ENCODE results near the gene AP1M2.

Gene AP1M2

DNA sequence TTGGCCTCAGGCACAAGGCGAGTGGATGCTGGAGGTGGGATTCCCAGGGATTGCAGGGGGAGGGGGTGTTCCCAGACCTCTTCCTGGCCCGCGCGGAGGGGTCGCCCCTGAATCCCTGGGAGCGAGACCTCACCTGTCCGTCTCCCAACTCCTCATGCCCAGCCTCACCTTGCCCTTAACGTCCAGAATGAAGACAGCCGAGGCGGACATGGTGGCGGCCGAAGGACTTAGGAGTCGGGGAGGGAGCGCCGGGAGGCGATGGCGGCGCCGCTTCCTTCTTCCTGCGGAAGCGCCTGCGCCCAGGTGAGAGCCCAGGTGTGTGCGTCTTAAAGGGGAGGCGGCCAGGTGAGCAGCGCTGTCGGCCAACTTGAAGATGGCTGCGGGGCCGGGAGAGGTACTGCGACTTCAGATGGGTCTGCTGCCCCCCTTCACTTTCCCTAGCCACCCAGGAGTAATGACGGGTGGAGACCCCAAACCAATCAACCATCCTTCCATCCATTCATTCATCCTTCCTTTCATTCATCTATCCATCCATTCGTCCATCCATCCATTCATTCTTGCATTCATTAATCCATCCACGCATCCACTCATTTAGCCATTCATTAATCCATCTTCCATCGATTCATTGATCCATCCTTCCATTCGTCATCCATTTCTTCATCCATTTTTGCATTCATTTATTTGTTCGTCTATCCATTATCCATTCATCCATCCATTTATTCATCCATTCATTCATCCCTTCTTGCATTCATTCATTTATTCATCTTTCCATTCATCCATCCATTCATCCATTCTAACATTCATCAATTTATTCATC, at the start of gene AP1M2:
TSS of gene AP1M2 (minus strand) at position 291 of the 817 bp plus-strand sequence. CDS start at position 210, 81 bp downstream.
- peak; percentile 55 for DNase-seq

DNA sequence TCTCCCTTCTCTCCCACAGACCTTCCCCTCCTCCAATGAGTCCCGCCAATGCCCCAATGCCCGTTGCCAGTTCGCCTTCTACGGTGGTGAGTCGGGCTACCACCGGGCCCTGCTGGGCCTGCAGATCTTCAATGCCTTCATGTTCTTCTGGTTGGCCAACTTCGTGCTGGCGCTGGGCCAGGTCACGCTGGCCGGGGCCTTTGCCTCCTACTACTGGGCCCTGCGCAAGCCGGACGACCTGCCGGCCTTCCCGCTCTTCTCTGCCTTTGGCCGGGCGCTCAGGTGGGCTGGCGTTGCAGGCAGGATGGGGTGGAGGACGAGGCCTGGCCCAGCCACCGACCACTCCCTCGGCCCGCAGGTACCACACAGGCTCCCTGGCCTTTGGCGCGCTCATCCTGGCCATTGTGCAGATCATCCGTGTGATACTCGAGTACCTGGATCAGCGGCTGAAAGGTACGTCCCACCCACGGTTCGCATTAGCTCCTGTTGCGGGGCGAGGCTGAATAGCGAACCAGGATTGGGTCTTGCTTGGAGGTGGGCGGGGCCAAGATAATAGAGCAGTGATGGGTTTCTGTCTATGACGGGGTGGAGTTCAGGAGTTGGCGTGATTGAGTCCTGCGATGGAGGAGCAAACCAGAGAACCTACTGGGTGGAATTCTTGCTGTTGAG, 49.3 kb upstream of the AP1M2 start:
- no peak for DNase-seq

DNA sequence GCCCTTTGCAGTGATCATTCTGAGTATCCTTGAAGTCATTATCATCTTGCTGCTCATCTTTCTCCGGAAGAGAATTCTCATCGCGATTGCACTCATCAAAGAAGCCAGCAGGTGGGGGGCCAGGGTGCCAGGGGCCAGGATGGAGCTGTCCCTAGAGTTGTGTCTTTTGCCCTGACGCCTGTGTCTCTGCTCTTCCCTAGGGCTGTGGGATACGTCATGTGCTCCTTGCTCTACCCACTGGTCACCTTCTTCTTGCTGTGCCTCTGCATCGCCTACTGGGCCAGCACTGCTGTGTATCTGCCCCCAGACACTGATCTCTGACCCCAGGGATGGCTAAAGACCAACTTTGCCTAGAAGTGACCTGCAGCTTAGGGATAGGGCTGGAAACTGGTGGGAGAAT, 47.9 kb upstream of the AP1M2 start:
- no peak for DNase-seq

DNA sequence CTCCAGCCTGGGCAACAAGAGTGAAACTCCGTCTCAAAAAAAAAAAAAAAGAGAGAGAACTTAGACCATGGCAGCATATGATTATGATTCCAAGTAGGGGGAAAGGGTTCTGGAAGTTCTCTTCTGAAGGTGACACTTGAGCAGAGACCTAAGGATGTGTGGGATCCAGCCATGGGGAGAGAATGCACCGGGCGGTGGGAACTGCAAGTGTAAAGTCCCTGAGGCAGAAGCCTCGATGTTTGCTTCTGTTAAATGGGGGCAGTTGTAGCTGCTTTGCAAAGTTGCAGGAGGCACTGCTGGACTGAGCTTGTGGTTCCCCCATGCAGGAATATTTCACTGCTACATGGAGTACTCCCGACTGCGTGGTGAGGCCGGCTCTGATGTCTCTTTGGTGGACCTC, 47.3 kb upstream of the AP1M2 start:
- DNase-seq: no peak

DNA sequence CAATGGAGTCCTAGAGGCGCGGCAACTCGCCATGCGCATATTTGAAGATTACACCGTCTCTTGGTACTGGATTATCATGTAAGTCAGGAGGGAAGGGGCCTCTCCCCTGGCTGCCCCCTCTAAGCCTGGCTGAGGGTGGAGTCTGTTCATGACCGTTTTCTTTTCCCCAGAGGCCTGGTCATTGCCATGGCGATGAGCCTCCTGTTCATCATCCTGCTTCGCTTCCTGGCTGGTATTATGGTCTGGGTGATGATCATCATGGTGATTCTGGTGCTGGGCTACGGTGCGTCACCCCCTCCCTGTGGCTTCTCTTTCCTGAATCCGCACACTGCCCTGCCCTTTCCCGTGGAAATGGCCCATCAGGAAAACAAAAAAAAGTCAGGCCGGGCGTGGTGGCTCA, 44.8 kb upstream of the AP1M2 start:
- DNase-seq: no peak

DNA sequence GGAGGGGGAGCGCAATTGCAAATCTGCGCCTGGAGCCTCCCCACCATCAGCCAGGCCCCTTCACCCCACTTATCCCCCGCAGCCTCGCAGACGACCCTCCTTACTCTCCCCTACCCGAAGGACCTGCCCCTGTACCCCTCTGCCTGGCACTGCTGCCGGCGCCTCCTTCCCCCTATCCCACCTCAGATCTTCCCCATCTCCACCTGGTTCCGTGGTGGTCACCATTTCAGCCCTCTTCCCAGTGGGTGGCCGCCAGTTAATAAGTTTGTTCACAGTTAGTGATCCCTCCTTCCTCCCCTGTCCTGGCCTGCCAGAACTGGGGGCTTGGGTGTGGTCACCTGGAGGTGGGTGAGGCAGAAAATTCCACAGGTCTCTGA, 38.6 kb upstream of the AP1M2 start:
- DNase-seq: no peak

DNA sequence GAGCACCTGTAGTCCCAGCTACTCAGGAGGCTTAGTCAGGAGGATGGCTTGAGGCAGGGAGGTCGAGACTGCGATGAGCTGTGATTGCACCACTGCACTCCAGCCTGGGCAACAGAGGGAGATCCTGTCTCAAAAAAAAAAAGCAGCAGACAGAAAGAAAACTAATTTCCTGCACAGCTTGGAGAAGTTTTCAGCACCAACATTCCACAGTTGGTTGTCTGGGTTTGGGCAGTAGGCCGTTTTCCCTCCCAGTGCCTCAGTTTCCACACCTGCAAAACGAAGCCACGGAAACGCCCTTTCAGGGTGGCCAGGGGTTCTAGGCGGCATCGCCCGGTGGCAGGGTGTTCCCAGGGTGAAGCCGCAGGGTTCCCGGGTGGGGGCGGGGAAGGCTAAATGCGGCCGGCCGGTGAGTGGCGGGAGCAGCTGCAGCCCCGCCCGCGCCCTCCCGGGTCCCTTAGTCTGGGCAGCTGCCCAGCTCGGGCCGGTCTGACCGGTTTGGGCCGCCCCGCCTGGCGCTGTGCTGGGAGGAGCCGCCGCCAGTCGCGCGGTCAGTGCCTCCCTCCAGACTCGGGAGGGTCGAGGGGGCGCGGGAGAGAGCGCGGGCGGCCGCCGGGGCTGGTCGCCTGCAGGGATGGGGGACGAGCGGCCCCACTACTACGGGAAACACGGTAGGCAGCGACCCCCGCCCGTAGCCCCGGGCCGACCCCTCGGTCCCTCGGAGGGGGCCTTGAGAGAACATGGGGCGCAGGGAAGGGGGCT, 38.1 kb upstream of the AP1M2 start, which contains the start of gene SLC44A2:
TSS of gene SLC44A2 (plus strand) at position 551 of the 759 bp plus-strand sequence. CDS start at position 632, 81 bp downstream.
- peak; percentile 83 for DNase-seq

DNA sequence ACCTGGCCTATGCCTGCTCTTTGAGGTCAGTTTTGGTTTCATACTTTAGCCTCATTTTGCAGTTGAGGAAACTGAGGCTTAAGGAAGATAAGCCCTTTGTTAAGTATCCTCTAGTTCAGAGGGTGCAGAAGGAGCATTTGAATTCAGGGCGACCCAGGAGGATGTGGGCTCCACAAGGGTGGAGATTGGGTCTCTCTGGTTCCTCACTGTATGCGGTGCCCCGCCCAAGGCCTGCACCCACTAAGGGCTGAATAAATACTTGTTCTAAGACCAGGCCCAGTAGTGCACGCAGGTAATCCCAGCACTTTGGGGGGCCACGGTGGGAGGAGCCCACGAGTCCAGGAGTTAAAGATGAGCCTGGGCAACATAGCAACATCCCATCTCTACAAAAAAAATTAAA, 37.5 kb upstream of the AP1M2 start:
- no peak for DNase-seq

DNA sequence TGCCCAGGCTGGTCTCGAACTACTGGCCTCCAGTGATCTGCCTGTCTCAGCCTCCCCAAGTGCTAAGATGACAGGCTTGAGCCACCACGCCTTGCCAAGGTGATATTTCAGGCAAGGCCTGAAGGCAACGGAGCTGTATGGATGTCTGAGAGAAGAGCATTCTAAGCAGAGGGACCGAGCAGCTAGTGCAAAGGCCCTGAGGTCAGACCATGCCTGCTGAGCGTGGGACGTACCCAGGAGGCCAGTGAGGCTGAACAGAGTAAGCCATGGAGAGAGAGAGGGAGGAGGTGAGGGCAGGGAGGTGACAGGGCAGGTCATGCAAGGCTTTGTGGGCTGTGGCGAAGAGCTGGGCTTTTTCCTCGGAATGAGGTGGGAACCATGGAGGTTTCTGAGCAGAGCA, 34.9 kb upstream of the AP1M2 start:
- no peak for DNase-seq

DNA sequence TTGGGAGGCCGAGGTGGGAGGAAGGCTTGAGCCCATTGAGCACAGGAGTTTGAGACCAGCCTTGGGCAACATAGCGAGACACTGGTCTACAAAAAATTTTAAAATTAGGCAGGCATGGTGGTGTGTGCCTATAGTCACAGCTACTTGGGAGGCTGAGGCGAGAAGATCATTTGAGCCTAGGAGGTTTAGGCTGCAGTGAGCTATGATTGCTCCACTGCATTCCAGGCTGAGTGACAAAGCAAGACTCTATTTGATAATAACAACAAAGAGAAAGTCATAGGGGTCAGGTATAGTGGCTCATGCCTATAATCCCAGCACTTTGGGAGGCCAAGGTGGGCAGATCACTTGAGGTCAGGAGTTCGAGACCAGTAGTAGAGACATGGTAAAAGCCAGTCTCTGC, 33.7 kb upstream of the AP1M2 start:
- no peak for DNase-seq

DNA sequence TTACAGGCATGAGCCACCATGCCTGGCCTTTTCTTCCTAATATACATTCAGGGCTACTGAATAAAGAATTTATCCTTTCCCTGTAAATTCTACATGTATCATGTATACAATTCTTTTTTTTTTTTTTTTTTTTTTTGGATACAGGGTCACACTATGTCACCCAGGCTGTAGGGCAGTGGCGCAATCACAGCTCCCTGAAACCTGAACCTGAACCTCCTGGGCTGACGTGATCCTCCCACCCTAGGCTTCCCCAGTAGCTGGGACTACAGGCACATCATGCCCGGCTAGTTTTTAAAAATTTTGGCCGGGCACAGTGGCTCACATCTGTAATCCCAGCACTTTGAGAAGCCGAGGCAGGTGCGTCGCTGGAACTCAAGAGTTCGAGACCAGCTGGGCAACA, 31.7 kb upstream of the AP1M2 start:
- no peak for DNase-seq

DNA sequence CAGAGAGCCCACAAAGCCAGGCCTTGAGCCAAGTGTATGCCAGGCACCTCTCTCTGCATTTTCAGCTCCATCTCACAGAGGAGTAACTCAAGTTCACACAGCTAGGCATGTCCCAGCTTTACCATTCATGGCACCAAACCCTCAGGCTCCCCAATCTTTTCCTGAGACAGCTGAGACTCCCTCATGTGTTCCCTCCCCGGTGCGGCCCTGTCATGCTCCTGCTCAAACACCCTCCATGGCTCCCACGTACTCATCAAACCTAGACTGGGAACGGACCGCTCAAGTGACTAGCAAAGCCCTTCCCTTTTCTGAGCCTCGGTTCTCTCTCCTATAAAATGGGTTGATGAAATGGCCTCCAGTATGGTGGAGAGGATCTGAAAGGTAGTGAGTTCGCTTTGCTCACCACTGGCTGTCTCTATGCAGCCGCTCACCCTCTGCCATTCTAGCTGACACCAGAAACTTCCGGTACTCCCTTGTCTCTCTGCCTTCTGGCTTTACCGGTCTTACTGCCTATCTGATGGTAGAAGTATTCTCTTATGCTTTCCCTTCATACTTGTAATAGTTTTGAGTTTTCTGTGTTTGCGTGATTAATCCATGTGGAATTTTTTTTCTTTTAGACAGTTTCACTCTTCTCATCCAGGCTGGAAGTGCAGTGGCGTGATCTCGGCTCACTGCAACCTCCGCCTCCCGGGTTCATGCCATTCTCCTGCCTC, 30.5 kb upstream of the AP1M2 start:
- DNase-seq: no peak

DNA sequence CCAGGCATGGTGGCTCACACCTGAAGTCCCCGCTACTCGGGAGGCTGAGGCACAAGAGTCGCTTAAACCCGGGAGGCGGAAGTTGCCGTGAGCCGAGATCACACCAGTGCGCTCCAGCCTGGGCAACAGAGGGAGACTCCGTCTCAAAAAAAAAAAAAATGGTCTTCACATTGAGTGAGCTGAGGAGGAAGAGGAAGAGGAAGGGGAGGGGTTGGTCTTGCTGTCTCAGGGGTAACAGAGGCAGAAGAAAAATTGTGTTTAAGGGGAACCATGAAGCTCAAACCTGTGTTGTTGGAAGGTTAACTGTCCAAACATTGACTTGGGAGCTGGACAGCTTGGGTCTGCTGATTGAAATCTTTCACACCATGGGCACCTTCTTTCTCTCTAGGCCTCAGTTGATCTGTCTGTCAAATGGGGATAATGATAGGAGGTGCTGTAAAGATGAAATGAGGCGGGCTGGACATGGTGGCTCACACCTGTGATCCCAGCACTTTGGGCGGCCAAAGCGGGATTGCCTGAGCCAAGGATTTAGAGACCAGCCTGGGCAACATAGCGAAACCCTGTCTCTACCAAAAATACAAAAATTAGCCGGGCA, 28.4 kb upstream of the AP1M2 start:
- no peak for DNase-seq

DNA sequence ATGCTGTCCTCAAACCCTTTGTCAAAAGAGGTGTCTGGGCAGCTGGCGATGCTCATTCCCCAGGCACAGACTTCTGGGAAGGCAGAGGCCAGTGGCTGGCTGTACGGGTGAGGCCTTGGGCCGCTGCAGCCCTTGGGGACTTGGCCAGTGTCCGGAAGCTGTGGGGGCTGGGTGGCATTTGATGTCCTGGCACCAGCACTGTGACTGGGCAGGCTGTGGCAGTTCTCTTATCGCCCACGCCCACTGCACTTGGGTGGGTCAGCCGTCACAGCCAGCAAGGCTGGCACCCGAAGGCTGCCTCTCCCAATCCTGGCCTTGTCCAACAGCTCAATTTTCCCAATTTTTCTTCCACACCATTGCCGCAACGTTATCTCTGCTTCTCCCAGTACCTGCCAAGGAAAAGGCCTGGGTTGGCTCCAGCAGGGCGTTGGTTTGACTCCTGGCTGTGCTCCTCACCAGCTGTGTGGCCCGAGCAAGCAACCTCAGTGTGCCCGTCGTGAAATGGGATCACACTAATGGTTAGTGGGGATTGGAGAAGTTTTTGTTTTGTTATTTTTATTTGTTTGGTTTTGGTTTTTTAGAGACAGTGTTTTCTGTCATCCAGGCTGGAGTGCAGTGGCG, 25.5 kb upstream of the AP1M2 start:
- no peak for DNase-seq

DNA sequence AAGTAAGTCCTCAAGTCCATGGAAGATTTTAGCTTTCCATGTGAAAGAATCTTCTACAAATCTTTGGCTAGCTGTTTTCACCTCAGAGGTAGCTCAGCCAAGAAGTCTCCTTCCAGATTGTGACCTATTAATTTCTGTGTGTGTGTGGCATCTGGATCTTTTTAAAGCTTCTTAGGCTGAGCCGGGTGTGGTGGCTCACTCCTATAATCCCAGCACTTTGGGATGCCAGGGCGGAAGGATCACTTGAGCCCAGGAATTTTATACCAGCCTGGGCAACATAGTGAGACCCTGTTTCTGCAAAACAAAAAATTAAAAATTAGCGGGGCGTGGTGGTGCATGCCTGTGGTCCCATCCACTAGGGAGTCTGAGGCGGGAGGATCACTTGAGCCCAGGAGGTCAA, 24.8 kb upstream of the AP1M2 start:
- DNase-seq: no peak

DNA sequence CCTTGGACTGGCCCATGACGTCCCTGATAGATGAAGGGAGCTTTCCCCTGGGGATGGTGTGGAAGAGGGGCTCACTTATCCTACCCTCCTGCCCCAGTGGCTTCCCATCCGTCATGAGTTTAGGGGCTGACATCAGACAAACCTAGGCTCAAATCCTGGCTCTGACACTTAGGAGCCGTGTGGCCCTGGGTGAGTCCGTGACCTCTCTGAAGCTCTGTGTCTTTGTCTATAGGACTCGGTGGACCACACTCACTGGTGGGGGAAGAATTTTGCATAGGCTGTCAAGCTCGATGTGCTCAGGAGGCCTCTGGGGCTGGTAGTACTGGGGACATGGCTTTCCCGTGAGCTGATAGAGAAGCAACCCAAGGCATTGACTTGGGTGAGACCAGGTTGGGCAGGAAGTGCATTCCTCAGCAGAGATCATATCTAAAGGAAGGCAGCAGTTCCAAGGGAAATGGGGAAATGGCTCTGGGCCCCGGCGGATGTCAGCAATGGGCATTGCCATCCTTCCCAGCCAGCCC, 17.4 kb upstream of the AP1M2 start:
- DNase-seq: no peak

DNA sequence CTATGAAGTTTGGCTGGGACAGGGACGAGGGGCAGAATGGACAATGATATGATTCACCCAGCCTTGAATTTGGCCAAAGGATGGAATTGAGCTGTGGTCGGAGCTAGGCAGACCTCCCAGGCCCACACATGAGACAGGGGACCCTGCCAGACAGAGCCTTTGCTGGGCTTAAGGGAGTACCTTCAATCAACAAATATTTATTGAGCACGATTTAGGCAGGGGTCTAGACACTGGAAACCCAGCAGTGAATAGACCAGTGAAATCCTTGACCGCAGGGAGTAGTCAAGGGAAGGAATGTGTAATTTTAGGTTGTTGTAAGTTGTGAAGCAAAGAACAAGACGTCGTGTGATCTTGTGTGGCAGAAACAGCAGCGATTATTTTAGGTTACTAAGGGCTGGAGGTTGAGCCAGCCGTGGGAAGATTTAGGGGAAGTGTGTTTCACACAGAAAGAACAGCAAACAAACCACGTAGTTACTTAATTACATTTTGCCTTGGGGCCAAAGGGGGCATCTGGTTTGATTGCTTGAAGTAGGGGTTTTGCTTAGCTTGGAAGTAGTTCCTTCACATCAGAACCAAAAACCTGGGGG, 16.9 kb upstream of the AP1M2 start:
- DNase-seq: no peak

DNA sequence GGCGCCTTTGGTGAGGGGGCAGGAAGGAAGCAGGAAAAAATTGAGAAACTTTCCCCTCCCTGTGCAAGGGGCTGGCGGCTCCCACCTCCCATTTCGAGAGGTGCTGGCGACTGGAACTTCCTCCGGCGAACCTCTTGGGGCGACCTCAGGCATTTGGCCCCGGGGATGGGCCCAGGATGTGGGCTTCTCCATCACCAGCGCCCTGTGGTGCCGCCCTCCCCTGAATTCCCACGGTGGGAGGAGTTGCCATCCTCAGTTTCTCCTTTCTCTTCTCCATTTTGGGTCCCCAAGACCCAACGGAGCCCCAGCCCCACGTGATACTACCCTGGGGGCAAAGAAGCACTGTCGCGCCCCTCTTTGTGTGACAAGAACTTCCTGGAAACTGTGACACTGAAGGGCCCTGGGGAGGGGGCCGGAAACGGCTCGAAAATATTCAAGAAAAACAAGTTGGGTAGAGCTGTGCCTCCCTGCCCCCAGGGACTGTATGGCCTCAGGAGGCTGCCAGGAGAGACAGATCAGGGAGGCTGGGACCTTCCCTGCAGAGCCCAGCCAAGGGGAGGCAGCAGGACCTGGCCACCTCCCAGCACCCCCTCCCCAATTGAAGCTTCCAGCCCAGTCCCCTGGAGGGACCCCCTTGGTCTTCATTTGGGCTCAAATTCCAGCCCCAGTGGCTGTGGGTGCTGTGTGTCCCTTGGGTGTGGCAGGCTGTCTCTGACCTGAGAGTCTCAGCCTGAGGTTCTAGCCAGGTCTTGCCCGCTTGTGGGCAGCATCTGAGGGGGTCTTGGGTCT, 16.2 kb upstream of the AP1M2 start:
- DNase-seq: no peak

DNA sequence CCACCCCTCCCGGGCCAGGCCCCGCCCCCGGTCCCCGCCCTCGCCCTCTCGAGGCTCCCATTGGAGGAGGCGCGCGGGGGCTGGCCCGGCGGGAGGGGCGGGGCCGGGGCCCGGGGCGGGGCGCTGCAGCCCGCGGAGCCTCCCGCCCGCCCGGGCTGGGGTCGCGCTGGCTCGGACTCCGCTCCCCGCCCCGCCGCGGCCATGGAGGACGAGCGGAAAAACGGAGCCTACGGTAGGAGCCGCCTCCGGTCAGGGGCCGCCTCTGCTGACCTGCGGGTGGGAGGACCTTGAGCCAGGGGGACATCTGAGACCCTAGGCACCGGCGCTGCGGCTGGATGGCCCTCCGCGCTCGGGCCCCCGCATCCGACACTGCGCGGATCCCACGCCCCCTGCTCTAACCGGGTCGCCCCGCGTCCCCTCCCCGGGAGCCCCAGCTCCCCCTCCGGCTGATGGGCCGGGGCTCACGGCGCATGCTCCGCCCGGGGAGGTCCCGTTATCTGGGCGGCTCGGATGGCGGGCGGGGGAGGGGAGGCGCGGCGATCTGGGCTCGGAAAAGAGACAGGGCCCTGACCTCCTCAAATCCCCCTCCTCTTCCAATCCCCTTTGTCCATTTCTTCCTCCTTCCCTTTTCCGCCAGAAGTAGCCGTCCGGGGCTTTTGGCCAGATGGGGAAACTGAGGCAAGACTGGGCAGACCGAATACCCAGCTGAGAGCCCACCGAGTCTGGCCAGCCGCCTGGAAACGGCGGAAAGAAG, 15.4 kb upstream of the AP1M2 start:
- DNase-seq: peak; percentile 36

DNA sequence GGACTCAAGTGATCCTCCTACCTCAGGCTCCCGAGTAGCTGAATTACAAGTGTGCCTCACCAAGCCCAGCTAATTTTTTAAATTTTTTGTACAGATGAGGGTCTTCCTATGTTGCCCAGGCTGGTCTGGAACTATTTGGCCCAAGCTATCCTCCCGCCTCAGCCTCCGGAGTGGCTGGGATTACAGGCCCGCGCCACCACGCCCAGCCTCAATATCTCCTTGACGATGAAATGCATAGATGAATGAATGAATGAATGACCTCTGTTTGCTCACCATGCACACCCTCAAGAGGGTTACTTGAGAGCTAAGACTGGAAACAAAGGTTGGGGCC, 14.9 kb upstream of the AP1M2 start:
- DNase-seq: no peak

Data from COR-L47 (cell line).